Liver (tissue), 9 donors: ENCODE data around the gene ASPG. TPM values are rescaled to one million over a fixed set of nuclear protein-coding genes. Genes with fewer than 3 reads are reported as not detected.

Experiments
- DNase-seq: peaks from one replicate; pipeline ENCODE4 v3.0.0-alpha.2; 2017; ENCODE audit warnings: low spot score
- H3K27ac ChIP-seq, 2 donors: one replicate each; pipeline ENCODE4 v1.7.0; 2013; ENCODE audit warnings: inconsistent platforms in 2 of 2, low read length in 2 of 2, control low read depth in 1 of 2, low read depth in 1 of 2, mild to moderate bottlenecking in 1 of 2
- H3K27me3 ChIP-seq, 4 donors: one replicate each; pipeline versions ENCODE4 v1.6.1 to v1.7.0; 2013; ENCODE audit warnings: low read length in 3 of 4, inconsistent platforms in 1 of 4, mild to moderate bottlenecking in 1 of 4, moderate library complexity in 1 of 4; ENCODE audit not compliant: control insufficient read depth in 4 of 4, insufficient read depth in 4 of 4
- H3K36me3 ChIP-seq, 4 donors: one replicate each; pipeline versions ENCODE4 v1.6.1 to v1.7.0; 2013; ENCODE audit warnings: low read length in 3 of 4, mild to moderate bottlenecking in 3 of 4, low read depth in 1 of 4, moderate library complexity in 1 of 4; ENCODE audit not compliant: control insufficient read depth in 4 of 4, insufficient read depth in 3 of 4
- H3K4me1 ChIP-seq, 4 donors: one replicate each; pipeline versions ENCODE4 v1.6.1 to v1.7.0; 2013; ENCODE audit warnings: low read length in 3 of 4, mild to moderate bottlenecking in 3 of 4, moderate library complexity in 1 of 4; ENCODE audit not compliant: control insufficient read depth in 4 of 4, insufficient read depth in 4 of 4
- H3K4me3 ChIP-seq, 3 donors: one replicate each; pipeline versions ENCODE4 v1.6.1 to v1.7.0; 2013; ENCODE audit warnings: low read length in 3 of 3, control low read depth in 1 of 3, low read depth in 1 of 3, mild to moderate bottlenecking in 1 of 3
- H3K9ac ChIP-seq, 2 donors: one replicate each; pipeline ENCODE4 v1.7.0; 2013; ENCODE audit warnings: low read length in 2 of 2, mild to moderate bottlenecking in 2 of 2, moderate library complexity in 2 of 2, control low read depth in 1 of 2, low read depth in 1 of 2
- H3K9me3 ChIP-seq, 4 donors: one replicate each; pipeline versions ENCODE4 v1.6.1 to v1.7.0; 2013; ENCODE audit warnings: low read length in 3 of 4; ENCODE audit not compliant: control insufficient read depth in 4 of 4
- ATF3 ChIP-seq: IDR thresholded peaks from 2 replicates; pipeline ENCODE4 v1.6.1; 2016; ENCODE audit warnings: antibody characterized with exemption
- CTCF ChIP-seq: fragments of 150-350 bp; IDR thresholded peaks from 2 replicates; pipeline ENCODE4 v1.5.1; 2017; ENCODE audit warnings: improper control_type of control experiment, low read depth, low read length; ENCODE audit not compliant: missing input control
- EGR1 ChIP-seq, 2 donors: IDR thresholded peaks; 2 replicates each; pipeline ENCODE4 v1.6.1; 2016 to 2018; ENCODE audit warnings: antibody characterized with exemption in 2 of 2, low read depth in 2 of 2
- FOXA1 ChIP-seq: IDR thresholded peaks from 2 replicates; pipeline ENCODE4 v1.6.1; 2016; ENCODE audit warnings: antibody characterized with exemption
- FOXA2 ChIP-seq: IDR thresholded peaks from 2 replicates; pipeline ENCODE4 v1.6.1; 2016; ENCODE audit warnings: antibody characterized with exemption
- HNF4A ChIP-seq, 2 donors: conservative IDR thresholded peaks; 2 replicates each; pipeline ENCODE4 v1.6.1; 2016; ENCODE audit warnings: antibody characterized with exemption in 2 of 2, mild to moderate bottlenecking in 2 of 2
- HNF4G ChIP-seq: IDR thresholded peaks from 2 replicates; pipeline ENCODE4 v1.6.1; 2016; ENCODE audit warnings: antibody characterized with exemption
- JUND ChIP-seq, 2 donors: IDR thresholded peaks; 2 replicates each; pipeline ENCODE4 v1.6.1; 2016; ENCODE audit warnings: antibody characterized with exemption in 2 of 2
- MAX ChIP-seq: IDR thresholded peaks from 2 replicates; pipeline ENCODE4 v1.6.1; 2016; ENCODE audit warnings: antibody characterized with exemption
- NR2F2 ChIP-seq: IDR thresholded peaks from 2 replicates; pipeline ENCODE4 v1.6.1; 2016; ENCODE audit warnings: antibody characterized with exemption
- RAD21 ChIP-seq, 2 donors: IDR thresholded peaks; 2 replicates each; pipeline ENCODE4 v1.6.1; 2016; ENCODE audit warnings: antibody characterized with exemption in 2 of 2, mild to moderate bottlenecking in 2 of 2
- RXRA ChIP-seq, 2 donors: IDR thresholded peaks; 2 replicates each; pipeline ENCODE4 v1.6.1; 2017 to 2018; ENCODE audit warnings: antibody characterized with exemption in 2 of 2, mild to moderate bottlenecking in 1 of 2
- SP1 ChIP-seq: IDR thresholded peaks from 2 replicates; pipeline ENCODE4 v1.6.1; 2018; ENCODE audit warnings: antibody characterized with exemption, mild to moderate bottlenecking
- TAF1 ChIP-seq: conservative IDR thresholded peaks from 2 replicates; pipeline ENCODE4 v1.6.1; 2016; ENCODE audit warnings: antibody characterized with exemption, mild to moderate bottlenecking
- YY1 ChIP-seq: IDR thresholded peaks from 2 replicates; pipeline ENCODE4 v1.6.1; 2016; ENCODE audit warnings: antibody characterized with exemption, mild to moderate bottlenecking
- WGBS: extraction: QIAGEN DNeasy Blood & Tissue Kit; methylation state at CpG from one replicate; pipeline ENCODE4 v1.1.7; 2013; 5-methylcytosine and 5-hydroxymethylcytosine counted together
- polyA plus RNA-seq, 2 donors: library from polyadenylated mRNA; stranded (reverse) in 1 of 2; unstranded in 1 of 2; fragments of 200-250 nt in 1 of 2; fragments of >200 nt in 1 of 2; fragmentation: Nextera tagmentation in 1 of 2; extraction: Ambion mirVana in 1 of 2; gene quantifications; one replicate each; pipeline versions ENCODE4 v1.2.1 to v1.2.3, GENCODE V29; 2013 to 2015
- total RNA-seq, 2 donors: library from RNA; depleted of rRNA; stranded (reverse); fragments of >200 nt; gene quantifications; one replicate each; pipeline ENCODE4 v1.2.3, GENCODE V29; 2014
- TF ChIP-seq, protein P1 (sequence below): IDR thresholded peaks from 2 replicates; pipeline ENCODE4 v1.6.1; 2016; ENCODE audit warnings: antibody characterized with exemption, mild to moderate bottlenecking
- TF ChIP-seq, protein P2 (sequence below): IDR thresholded peaks from 2 replicates; pipeline ENCODE4 v1.6.1; 2016; ENCODE audit warnings: antibody characterized with exemption
- donor health status: healthy.
- donor health status: healthy.
- donor health status: healthy.
- donor health status: healthy.
- donor health status: healthy.

Gene ASPG
- total and polyA plus RNA-seq, 4 donors: 42.4 to 158 (median 110) TPM

DNA sequence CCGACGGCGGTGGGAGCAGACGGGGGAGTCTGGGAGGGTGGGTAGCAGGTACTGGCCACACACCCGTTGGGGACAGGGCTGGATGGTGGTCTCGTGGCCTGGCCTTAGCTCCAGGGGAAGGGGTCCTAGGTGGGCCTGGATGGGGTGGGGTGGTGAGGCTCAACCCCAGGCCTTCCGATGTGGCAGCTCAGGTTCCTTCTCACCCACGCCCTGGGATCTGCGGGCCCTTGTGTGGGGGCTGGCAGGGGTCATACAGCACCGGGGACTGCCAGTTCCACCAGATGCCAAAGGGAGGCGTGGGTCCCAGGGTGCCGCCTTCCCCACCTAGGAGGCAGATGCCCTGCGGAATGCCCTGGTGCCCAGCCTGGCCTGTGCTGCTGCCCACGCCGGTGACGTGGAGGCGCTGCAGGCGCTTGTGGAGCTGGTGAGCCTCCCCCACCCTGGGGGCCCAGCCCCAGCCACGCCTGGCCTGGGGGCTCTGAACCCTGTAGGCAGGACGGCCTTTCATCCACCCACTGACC is 21.0 kb downstream of the ASPG start:
- H3K4me1 ChIP-seq: peaks cover 0 to 2% (median 0%) of the 10 kb centered on the region in 4 donors
- no peak for TF ChIP-seq EGR1 (IDR thresholded peaks at IDR 0.05; ENCODE audit: low read depth in 2 of 2)
- no peak for TF ChIP-seq SP1
- no peak for TF ChIP-seq CTCF
- no peak for TF ChIP-seq RXRA (IDR thresholded peaks at IDR 0.05)
- TF ChIP-seq YY1: no peak
- no peak for TF ChIP-seq JUND (IDR thresholded peaks at IDR 0.05)
- TF ChIP-seq RAD21 (IDR thresholded peaks at IDR 0.05): no peak
- no peak for TF ChIP-seq ATF3
- TF ChIP-seq NR2F2: no peak
- TF ChIP-seq, protein P1, sequence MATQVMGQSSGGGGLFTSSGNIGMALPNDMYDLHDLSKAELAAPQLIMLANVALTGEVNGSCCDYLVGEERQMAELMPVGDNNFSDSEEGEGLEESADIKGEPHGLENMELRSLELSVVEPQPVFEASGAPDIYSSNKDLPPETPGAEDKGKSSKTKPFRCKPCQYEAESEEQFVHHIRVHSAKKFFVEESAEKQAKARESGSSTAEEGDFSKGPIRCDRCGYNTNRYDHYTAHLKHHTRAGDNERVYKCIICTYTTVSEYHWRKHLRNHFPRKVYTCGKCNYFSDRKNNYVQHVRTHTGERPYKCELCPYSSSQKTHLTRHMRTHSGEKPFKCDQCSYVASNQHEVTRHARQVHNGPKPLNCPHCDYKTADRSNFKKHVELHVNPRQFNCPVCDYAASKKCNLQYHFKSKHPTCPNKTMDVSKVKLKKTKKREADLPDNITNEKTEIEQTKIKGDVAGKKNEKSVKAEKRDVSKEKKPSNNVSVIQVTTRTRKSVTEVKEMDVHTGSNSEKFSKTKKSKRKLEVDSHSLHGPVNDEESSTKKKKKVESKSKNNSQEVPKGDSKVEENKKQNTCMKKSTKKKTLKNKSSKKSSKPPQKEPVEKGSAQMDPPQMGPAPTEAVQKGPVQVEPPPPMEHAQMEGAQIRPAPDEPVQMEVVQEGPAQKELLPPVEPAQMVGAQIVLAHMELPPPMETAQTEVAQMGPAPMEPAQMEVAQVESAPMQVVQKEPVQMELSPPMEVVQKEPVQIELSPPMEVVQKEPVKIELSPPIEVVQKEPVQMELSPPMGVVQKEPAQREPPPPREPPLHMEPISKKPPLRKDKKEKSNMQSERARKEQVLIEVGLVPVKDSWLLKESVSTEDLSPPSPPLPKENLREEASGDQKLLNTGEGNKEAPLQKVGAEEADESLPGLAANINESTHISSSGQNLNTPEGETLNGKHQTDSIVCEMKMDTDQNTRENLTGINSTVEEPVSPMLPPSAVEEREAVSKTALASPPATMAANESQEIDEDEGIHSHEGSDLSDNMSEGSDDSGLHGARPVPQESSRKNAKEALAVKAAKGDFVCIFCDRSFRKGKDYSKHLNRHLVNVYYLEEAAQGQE: no peak
- TF ChIP-seq HNF4A (conservative IDR thresholded peaks at IDR 0.05): no peak
- no peaks in the 10 kb centered on the region for H3K9me3 ChIP-seq
- no peak for DNase-seq
- no peak overlapping the region for H3K27ac ChIP-seq
- no peak overlapping the region for H3K9ac ChIP-seq
- H3K36me3 ChIP-seq: peaks cover 0 to 7% (median 1%) of the 10 kb centered on the region in 4 donors
- WGBS: 88% methylated on average over 20 of the region's 20 CpGs
- H3K27me3 ChIP-seq: no peaks in the 10 kb centered on the region
- H3K4me3 ChIP-seq: no peak overlapping the region

DNA sequence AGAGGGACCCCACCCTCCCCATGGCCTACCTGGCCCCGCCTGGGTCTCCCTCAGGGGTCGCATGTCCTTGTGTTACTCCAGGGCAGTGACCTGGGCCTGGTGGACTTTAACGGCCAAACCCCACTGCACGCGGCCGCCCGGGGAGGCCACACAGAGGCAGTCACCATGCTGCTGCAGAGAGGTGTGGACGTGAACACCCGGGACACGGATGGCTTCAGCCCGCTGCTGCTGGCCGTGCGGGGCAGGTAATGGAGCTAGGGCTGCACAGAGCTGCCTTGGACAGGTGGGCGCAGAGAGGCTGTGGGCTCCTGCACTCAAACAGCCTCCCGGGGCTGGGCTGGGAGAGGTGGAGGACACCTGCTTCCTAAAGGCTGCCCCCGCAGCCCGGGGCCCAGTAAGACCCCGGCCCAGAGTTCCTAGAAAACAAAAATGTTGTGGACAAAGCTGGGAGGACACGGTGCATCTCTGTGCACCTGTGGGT is 21.6 kb downstream of the ASPG start:
- no peaks in the 10 kb centered on the region for H3K9me3 ChIP-seq
- H3K4me1 ChIP-seq: peaks cover 0 to 2% (median 0%) of the 10 kb centered on the region in 4 donors
- DNase-seq: no peak
- WGBS: 85% methylated on average over 19 of the region's 19 CpGs
- no peak overlapping the region for H3K27ac ChIP-seq
- no peak for TF ChIP-seq CTCF
- no peak for TF ChIP-seq YY1
- TF ChIP-seq HNF4G: no peak
- TF ChIP-seq MAX: no peak
- no peak for TF ChIP-seq HNF4A (conservative IDR thresholded peaks at IDR 0.05)
- no peak for TF ChIP-seq SP1
- TF ChIP-seq NR2F2: no peak
- TF ChIP-seq FOXA2: no peak
- no peak for TF ChIP-seq JUND (IDR thresholded peaks at IDR 0.05)
- no peak for TF ChIP-seq TAF1
- TF ChIP-seq RAD21 (IDR thresholded peaks at IDR 0.05): no peak
- no peak for TF ChIP-seq RXRA (IDR thresholded peaks at IDR 0.05)
- no peak for TF ChIP-seq FOXA1
- TF ChIP-seq, protein P2, sequence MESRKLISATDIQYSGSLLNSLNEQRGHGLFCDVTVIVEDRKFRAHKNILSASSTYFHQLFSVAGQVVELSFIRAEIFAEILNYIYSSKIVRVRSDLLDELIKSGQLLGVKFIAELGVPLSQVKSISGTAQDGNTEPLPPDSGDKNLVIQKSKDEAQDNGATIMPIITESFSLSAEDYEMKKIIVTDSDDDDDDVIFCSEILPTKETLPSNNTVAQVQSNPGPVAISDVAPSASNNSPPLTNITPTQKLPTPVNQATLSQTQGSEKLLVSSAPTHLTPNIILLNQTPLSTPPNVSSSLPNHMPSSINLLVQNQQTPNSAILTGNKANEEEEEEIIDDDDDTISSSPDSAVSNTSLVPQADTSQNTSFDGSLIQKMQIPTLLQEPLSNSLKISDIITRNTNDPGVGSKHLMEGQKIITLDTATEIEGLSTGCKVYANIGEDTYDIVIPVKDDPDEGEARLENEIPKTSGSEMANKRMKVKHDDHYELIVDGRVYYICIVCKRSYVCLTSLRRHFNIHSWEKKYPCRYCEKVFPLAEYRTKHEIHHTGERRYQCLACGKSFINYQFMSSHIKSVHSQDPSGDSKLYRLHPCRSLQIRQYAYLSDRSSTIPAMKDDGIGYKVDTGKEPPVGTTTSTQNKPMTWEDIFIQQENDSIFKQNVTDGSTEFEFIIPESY: no peak
- H3K27me3 ChIP-seq: no peaks in the 10 kb centered on the region
- H3K36me3 ChIP-seq: peaks cover 0 to 7% (median 1%) of the 10 kb centered on the region in 4 donors
- H3K4me3 ChIP-seq: no peak overlapping the region
- no peak overlapping the region for H3K9ac ChIP-seq
